ENCODE measurements around the gene FGD3.

DNA sequence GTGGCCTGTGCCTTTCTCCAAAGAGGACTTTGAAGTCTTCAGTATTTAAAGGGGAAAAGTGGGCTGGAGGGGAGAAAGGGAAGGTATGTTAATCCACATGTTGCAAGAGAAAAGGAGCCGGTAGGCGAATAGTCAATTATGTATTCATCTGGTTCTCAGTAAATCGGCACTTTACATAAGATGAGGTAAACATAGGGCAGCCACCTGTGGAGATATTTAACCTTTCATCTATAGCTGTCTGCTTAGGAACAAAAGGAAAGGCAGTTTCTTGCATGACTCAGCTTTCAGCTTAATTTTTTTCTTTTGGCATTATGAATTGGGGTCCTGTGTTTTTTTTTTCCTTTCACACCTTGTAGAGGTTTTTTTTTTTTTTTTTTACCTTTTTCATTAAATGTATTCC, 42.2 kb downstream of the FGD3 start:
- TF ChIP-seq, protein P1, sequence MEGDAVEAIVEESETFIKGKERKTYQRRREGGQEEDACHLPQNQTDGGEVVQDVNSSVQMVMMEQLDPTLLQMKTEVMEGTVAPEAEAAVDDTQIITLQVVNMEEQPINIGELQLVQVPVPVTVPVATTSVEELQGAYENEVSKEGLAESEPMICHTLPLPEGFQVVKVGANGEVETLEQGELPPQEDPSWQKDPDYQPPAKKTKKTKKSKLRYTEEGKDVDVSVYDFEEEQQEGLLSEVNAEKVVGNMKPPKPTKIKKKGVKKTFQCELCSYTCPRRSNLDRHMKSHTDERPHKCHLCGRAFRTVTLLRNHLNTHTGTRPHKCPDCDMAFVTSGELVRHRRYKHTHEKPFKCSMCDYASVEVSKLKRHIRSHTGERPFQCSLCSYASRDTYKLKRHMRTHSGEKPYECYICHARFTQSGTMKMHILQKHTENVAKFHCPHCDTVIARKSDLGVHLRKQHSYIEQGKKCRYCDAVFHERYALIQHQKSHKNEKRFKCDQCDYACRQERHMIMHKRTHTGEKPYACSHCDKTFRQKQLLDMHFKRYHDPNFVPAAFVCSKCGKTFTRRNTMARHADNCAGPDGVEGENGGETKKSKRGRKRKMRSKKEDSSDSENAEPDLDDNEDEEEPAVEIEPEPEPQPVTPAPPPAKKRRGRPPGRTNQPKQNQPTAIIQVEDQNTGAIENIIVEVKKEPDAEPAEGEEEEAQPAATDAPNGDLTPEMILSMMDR (IDR thresholded peaks at IDR 0.05; ENCODE audit: control extremely low read depth in 1 of 3, insufficient read depth in 1 of 3, low read depth in 1 of 3, low read length in 3 of 3) = no peak
- TF ChIP-seq CBX8 (IDR thresholded peaks at IDR 0.05; ENCODE audit: borderline replicate concordance, low read depth, low read length) = no peak
- TF ChIP-seq HDAC2 (IDR thresholded peaks at IDR 0.05; ENCODE audit: borderline replicate concordance in 1 of 2, low read depth in 2 of 2, low read length in 2 of 2) = 0 out of 4 replicates have a peak, but pooled peaks of 1 of the 2 experiments have one; percentile 43

Measured in H1 (cell line).